GM21390 (cell line): ENCODE data around the gene PSMA5.
"Not testable (repeated sequence)": the region's sequence is repeated elsewhere in the genome, so short reads cannot be mapped to it uniquely, and the experiment has no call there.

Experiments used
- ATAC-seq: cut with Tn5 transposase; IDR thresholded peaks from one replicate; pipeline ENCODE4 v1.9.1; 2021; ENCODE audit not compliant: unreplicated experiment

The PSMA5 gene

GRCh38 chr1:109426281-109427170, at the start of gene PSMA5:
Gene PSMA5 (minus strand): TSS chr1:109426448. CDS start chr1:109426330, 118 bp downstream.
- ATAC-seq = peak; percentile 96

GRCh38 chr1:109475261-109475660, 49.0 kb upstream of the PSMA5 start:
- no peak for ATAC-seq

- no peak for ATAC-seq
These were observed 48.4 kb upstream of the PSMA5 start for GRCh38 chr1:109474697-109475096.

- not testable (repeated sequence) for ATAC-seq
These were observed 47.2 kb upstream of the PSMA5 start for GRCh38 chr1:109473284-109474057.

GRCh38 chr1:109472779-109473178, 46.5 kb upstream of the PSMA5 start:
- no peak for ATAC-seq

GRCh38 chr1:109470245-109470644, 44.0 kb upstream of the PSMA5 start:
- ATAC-seq = no peak

GRCh38 chr1:109468903-109469302, 42.7 kb upstream of the PSMA5 start:
- no peak for ATAC-seq

GRCh38 chr1:109468061-109468460, 41.8 kb upstream of the PSMA5 start:
- ATAC-seq = no peak

- no peak for ATAC-seq
These were observed 41.1 kb upstream of the PSMA5 start for GRCh38 chr1:109467301-109467777.

- no peak for ATAC-seq
These were observed 40.4 kb upstream of the PSMA5 start, which contains the start of gene SYPL2 for GRCh38 chr1:109466452-109467300. Gene SYPL2 (plus strand): TSS chr1:109466546. CDS start chr1:109466844, 298 bp downstream.

GRCh38 chr1:109466125-109466451, 39.8 kb upstream of the PSMA5 start:
- no peak for ATAC-seq

- no peak for ATAC-seq
These were observed 31.6 kb upstream of the PSMA5 start for GRCh38 chr1:109457819-109458218.

GRCh38 chr1:109454497-109455133, 28.4 kb upstream of the PSMA5 start:
- ATAC-seq = no peak

GRCh38 chr1:109447524-109447923, 21.3 kb upstream of the PSMA5 start:
- no peak for ATAC-seq

- ATAC-seq = not testable (repeated sequence)
These were observed 19.9 kb upstream of the PSMA5 start for GRCh38 chr1:109445949-109446695.

GRCh38 chr1:109444346-109444745, 18.1 kb upstream of the PSMA5 start:
- ATAC-seq = no peak

GRCh38 chr1:109443476-109443875, 17.2 kb upstream of the PSMA5 start:
- no peak for ATAC-seq

- no peak for ATAC-seq
These were observed 14.8 kb upstream of the PSMA5 start for GRCh38 chr1:109441069-109441468.

- ATAC-seq = no peak
These were observed 12.6 kb upstream of the PSMA5 start for GRCh38 chr1:109438798-109439297.

- ATAC-seq = no peak
These were observed 8.2 kb upstream of the PSMA5 start for GRCh38 chr1:109434484-109434883.
